ENCODE data around the gene NLRP1.
A peak's percentile ranks its signal among the peaks of the same experiment; 100 is the strongest.

Gene NLRP1

GRCh38 chr17:5584383-5585286, at the start of gene NLRP1:
NLRP1 (minus strand) TSS chr17:5584509; CDS start chr17:5583957, 552 bp downstream.
- DNase-seq (ENCODE audit: low read depth in 2 of 2): peak; percentile 79 to 90

DNA sequence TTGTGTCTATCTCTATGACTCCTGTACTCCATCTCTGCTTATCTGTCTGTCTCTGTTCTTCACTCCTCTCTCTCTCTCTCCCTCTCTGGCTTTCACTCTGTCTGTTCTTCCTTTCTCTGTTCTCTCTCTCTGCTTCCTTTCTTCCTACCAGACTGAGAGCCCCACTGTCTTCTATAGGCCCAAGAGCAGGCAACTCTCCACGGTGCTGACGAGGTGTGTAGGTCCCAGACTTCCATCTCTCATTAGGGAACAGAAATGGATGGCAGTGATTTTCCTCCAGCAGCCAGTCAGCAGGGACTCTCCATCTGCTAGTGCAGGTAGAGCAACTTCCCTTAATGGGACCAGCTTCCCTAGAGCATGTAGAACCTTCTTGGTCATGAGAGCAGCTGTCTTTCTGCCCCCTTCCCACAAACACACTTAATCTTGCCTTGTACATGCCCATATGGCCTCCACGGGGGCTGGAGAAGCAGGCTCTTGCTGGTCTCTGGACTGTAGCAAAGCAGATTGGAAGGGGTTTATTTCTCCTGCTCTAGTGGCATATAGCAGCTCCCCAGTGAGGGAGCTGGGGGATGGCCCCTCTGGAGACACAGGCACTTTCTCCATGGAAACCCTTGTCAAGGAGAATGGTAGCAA, 47.8 kb upstream of the NLRP1 start:
- DNase-seq (ENCODE audit: low read depth in 2 of 2): no peak

DNA sequence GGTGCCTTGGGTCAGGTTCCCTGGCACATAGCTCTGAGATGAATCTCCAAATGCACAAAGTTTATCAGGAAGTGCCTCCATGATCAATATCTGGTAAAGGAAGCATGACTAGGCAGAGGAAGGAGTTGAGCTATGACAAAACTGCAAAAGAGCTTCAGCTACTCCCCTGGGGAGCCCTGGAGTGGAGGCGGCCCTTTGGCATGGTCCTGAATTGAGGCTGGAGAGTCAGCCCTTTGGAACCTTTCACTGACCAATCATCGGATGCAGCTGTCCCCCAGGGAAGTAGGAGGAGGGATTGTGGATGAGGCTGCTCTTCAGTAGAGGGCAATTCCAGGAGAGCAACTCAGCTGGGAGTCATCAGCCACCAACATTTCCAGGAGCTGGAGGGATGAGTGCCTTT, 46.1 kb upstream of the NLRP1 start:
- no peak for DNase-seq (ENCODE audit: low read depth in 2 of 2)

GRCh38 chr17:5629128-5629527, 44.8 kb upstream of the NLRP1 start:
- DNase-seq (ENCODE audit: low read depth in 2 of 2): no peak

DNA sequence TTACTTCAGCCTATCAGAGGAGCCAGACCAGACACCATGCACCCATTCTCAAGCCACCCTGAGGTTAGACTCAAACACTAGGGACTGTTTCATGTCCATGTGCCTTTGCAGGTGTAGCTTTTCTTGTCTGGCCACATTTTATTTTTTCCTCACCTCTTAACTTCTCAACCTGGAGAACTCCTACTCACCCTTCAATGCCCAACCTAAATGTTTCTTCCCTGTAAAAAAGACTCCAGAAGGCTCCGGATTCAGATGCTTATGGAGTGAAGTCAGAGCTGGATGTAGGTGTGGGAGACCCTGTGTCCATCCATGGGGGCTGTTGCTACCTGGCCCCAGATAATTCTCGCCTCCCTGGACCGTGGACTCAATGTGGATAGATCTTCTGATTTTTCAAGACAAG, 44.0 kb upstream of the NLRP1 start:
- no peak for DNase-seq (ENCODE audit: low read depth in 2 of 2)

DNA sequence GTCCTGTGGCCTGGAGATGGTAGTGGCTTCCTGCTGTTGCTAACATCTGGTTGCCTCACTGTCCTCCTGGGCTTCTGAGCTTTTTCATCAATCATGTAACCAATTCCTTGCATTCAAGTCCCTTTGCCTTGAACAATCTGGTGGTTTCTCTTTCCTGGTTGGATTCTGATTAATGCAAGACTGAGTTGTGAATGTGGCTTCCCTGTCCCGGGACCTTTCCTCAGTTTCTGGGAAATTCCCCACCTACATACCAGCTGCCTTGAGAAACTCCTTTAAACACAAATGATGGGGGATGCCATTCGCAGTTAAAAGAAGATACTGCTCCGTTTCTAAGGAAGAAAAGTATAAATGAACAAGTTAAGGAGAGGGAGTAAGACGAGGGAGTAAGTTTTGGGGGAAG, 39.9 kb upstream of the NLRP1 start:
- DNase-seq (ENCODE audit: low read depth in 2 of 2): no peak

- DNase-seq (ENCODE audit: low read depth in 2 of 2): no peak
These were observed 37.4 kb upstream of the NLRP1 start for GRCh38 chr17:5621729-5622128.

GRCh38 chr17:5621026-5621425, 36.7 kb upstream of the NLRP1 start:
- DNase-seq (ENCODE audit: low read depth in 2 of 2): no peak

DNA sequence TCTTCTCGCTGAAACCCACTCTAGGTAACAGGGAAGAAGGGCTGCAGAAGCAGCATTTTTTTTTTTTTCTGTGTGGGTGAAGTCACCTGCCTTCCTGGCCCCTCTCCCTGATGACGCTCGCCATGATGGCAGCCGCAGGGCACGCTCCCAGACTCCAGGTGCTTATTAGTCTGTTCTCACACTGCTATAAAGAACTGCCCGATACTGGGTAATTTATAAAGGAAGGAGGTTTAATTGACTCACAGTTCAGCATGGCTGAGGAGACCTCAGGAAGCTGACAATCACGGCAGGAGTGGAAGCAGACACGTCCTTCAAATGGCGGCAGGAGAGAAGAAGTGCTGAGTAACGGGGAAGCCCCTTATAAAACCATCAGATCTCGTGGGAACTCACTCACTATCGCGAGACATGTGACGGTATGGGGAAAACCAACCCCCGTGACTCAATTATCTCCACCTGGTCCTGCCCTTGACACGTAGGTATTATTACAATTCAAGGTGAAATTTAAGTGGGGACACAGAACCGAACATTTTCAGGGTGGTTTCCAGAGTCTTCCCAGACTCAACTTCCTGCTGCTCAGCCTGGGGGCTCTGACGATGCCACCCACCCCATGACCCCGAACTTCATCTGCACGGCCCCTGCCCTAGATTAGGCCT, 34.9 kb upstream of the NLRP1 start:
- DNase-seq (ENCODE audit: low read depth in 2 of 2): no peak

DNA sequence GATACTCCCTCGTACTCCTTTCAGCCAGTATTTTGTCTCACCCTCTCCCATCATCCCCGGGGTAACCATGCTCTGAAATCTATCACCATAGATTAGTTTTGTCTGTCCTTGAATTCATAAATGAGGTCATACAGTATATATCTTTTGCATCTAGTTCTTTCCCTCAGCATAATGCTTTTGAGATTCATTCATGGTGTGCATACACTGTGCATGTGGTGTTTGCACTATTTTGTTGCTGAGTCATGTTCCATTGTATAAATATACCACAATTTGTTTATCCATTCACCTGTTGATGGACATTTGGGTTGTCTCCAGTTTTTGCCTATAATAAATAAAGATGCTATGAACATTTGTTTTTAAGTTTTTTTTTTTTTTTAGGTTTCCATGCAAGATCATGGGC, 34.2 kb upstream of the NLRP1 start:
- no peak for DNase-seq (ENCODE audit: low read depth in 2 of 2)

DNA sequence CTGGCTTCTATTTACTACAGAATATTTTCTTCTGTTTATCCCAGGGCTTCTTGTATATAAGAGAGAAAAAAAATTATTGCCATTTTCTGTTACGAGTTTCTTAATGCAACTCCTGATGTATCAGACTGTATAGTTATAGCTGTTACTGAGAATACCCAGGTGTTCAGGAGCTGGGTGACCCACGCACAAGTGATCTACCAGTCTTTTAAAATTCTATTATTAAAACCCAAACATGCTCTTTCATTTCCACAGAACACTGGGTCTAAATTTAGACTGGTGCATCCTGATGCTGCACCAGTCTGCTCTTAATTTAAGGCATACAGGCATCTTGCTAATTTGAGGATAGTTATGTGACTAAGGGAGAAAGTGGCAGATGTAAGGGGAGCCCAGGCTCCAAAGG, 31.2 kb upstream of the NLRP1 start:
- no peak for DNase-seq (ENCODE audit: low read depth in 2 of 2)

- DNase-seq (ENCODE audit: low read depth in 2 of 2): no peak
These were observed 26.6 kb upstream of the NLRP1 start for GRCh38 chr17:5610956-5611355.

DNA sequence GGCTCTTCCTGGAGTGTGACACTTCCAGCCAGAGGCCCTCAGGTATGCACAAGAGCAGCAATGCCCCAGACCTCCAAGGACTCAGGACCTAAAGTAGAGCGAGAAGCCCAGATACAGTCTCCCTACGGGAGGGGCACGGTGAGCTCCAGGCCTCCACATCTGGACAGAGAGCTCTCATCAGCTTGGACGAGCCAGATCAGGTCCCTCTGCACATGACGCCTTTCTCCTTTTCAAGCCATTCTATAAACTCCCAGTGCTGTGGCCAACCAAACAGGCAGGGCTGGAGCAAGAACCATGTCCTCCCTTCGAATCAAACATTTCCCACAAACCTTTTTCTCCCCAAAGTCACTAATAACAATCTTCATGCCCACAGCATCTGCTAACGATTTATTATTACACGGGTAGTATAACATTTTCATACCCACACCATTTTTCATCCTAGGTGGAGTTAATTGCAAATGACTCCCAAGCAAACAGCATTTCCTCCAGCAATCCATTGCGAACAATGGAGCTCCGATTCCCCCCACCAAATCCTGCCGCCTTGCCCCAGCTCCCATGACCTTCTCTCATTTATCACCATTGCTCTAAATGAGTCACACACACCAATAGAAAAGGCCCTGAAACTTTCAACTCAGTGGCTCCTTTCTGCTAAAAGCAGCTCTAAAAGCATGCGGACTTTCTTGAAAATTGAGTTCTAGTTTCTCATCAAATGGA, 24.2 kb upstream of the NLRP1 start:
- DNase-seq (ENCODE audit: low read depth in 2 of 2): no peak

- no peak for DNase-seq (ENCODE audit: low read depth in 2 of 2)
These were observed 23.6 kb upstream of the NLRP1 start for GRCh38 chr17:5607946-5608345.

DNA sequence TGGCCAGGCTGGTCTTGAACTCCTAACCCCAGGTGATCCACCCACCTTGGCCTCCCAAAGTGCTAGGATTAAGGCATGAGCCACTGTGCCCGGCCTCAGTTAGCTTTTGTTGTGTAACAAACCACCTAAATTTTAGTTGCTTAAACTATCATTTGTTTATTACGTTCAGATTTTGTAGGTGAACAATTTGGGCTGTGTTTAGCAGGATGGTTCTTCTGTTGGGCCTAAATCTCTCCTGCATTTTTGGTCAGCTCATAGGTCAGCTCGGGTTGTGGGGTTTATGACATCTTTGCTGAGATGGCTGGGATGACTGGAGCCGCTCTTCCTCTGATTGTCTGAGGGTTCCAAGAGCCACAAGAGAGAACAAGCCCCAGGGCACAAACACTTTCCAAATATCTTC, 21.1 kb upstream of the NLRP1 start:
- no peak for DNase-seq (ENCODE audit: low read depth in 2 of 2)

DNA sequence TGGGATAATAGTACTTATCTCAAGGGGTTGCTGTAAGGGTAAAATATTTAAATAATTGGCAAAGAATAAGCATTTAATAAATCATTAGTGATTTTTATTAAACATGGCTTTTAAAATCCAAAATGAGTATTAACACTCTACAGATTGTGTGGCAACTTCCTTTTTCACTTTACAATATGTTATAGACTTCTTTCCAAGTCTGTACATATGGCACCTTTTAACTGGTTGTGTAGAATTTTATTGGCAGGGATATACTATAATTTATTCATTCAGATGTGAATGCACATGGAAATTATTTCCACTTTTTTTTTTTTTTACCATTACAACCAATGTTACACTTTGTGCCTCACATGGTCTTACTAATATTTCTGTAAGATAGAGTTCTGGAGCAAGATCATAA, 15.7 kb upstream of the NLRP1 start:
- no peak for DNase-seq (ENCODE audit: low read depth in 2 of 2)

DNA sequence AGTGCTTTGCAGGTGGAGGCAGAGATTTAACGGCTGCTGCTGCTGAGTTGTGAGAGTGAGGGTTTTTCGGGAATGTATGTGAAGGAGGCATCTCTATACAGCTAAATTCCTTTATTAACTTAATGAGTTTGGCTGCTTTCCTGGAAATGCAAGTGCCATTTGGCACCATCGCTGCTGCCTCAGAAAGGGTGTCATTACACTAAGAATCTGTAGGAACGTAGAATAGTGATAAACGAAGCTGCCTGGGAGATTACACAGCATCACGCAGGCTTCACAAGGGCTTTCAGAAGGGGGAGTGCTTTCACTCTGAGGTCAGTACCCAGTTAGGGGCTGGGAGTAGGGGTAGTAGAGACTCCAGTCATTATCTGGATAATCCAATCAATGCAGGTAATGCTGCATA, 14.1 kb upstream of the NLRP1 start:
- DNase-seq (ENCODE audit: low read depth in 2 of 2): no peak

- no peak for DNase-seq (ENCODE audit: low read depth in 2 of 2)
These were observed 12.1 kb upstream of the NLRP1 start for GRCh38 chr17:5596421-5596820.

DNA sequence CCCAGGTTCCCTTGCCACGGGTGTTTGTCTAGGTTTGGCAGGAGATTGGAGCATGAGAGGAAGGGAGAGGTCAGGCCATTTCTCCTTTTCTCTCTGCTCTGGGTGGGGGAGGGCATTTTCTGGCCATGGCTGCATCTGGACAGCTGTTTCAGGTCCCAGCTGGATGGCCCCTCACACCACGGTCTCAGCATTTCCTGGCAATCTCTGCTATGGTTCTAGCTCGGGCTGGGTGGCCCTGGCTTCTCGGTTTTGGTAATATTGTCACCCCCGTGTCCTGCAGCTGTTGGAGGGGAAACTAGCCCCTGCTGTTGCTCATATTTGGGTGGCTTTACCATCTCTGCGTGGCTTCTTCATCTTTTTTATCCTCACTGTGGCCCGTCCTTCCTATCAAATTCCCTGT, 11.5 kb upstream of the NLRP1 start:
- no peak for DNase-seq (ENCODE audit: low read depth in 2 of 2)

GRCh38 chr17:5592382-5592781, 8.1 kb upstream of the NLRP1 start:
- DNase-seq (ENCODE audit: low read depth in 2 of 2): no peak

GRCh38 chr17:5591966-5592365, 7.7 kb upstream of the NLRP1 start:
- no peak for DNase-seq (ENCODE audit: low read depth in 2 of 2)

- no peak for DNase-seq (ENCODE audit: low read depth in 2 of 2)
These were observed 4.3 kb upstream of the NLRP1 start for GRCh38 chr17:5588584-5588983.
